ENCODE measurements around the gene CCDC18. TPM values are rescaled to one million over a fixed set of nuclear protein-coding genes. Genes with fewer than 3 reads are reported as not detected.

CCDC18 gene
- total RNA-seq, 1 experiment from 2014 or later = 18.1 TPM

GRCh38 chr1:93296555-93297154 is 116.1 kb downstream of the CCDC18 start:
- ATAC-seq (no peak), DNase-seq (ENCODE audit: low read depth, low spot score) (no peak)
- Histone ChIP-seq H3K9me2 (ENCODE audit: insufficient read depth) (no peaks in the 10 kb centered on the region), H4K20me1 (ENCODE audit: insufficient read depth) (no peaks in the 10 kb centered on the region), H3K9ac (ENCODE audit: low read length) (no peak overlapping the region), H2AFZ (ENCODE audit: low read depth, low read length, poor library complexity, severe bottlenecking) (no peak overlapping the region), H3K27ac (ENCODE audit: low read depth, low read length) (no peak overlapping the region), H3K9me3 (ENCODE audit: control insufficient read depth in 1 of 2, insufficient read depth in 1 of 2, low read depth in 1 of 2, low read length in 2 of 2) (no peaks in the 10 kb centered on the region), H3K4me1 (ENCODE audit: control insufficient read depth in 1 of 2, insufficient read depth in 2 of 2, low read length in 2 of 2) (no peaks in the 10 kb centered on the region), H3K79me2 (ENCODE audit: insufficient read depth, low read length) (no peaks in the 10 kb centered on the region), H3K36me3 (ENCODE audit: control insufficient read depth in 1 of 2, insufficient read depth in 2 of 2, low read length in 2 of 2) (no peaks in the 10 kb centered on the region), H3K4me3 (replicated peaks in 1 of 2; ENCODE audit: low read depth in 1 of 2, low read length in 2 of 2) (no peak overlapping the region), H3K4me2 (ENCODE audit: low read length) (no peak overlapping the region), H3K27me3 (ENCODE audit: insufficient read depth, low read length) (no peaks in the 10 kb centered on the region)
- ChIA-PET RAD21 (ENCODE audit: low non-redundant PET in 1 of 2, low total read pairs in 2 of 2, uncharacterized antibody in 2 of 2, unreplicated experiment in 2 of 2) (no interaction called here), CTCF (interaction anchor here (1.3 kb wide), 1 partner anchor 8 kb away, joined by 3 read pairs; no protein-coding TSS in a partner anchor), POLR2A (no interaction called here)
- no peak for TF ChIP-seq EZH2phosphoT487 (IDR thresholded peaks at IDR 0.05; ENCODE audit: borderline replicate concordance)
- no peak for TF ChIP-seq FOSL1 (IDR thresholded peaks at IDR 0.05; ENCODE audit: low read depth)
- TF ChIP-seq REST (IDR thresholded peaks at IDR 0.05; ENCODE audit: low read depth) = no peak
- TF ChIP-seq POLR2A (IDR thresholded peaks at IDR 0.05; ENCODE audit: borderline replicate concordance, extremely low read depth, insufficient read depth, insufficient read length) = no peak
- TF ChIP-seq YY1 (IDR thresholded peaks at IDR 0.05; ENCODE audit: extremely low read depth, insufficient replicate concordance, low read depth, low read length) = no peak
- TF ChIP-seq ZBTB33 (IDR thresholded peaks at IDR 0.05; ENCODE audit: extremely low read depth, insufficient replicate concordance, low read length) = no peak
- TF ChIP-seq POLR2AphosphoS5 (IDR thresholded peaks at IDR 0.05; ENCODE audit: low read depth, low read length) = no peak
- TF ChIP-seq SIN3A (IDR thresholded peaks at IDR 0.05; ENCODE audit: low read depth) = no peak
- no peak for TF ChIP-seq EZH2 (IDR thresholded peaks at IDR 0.05)
- no peak for TF ChIP-seq ZFX (IDR thresholded peaks at IDR 0.05)
- TF ChIP-seq MAX (IDR thresholded peaks at IDR 0.05) = no peak
- TF ChIP-seq EGR1 (IDR thresholded peaks at IDR 0.05; ENCODE audit: low read depth) = no peak
- TF ChIP-seq SRF (IDR thresholded peaks at IDR 0.05; ENCODE audit: low read depth) = no peak
- TF ChIP-seq ZNF274 (IDR thresholded peaks at IDR 0.05; ENCODE audit: low read depth, low read length) = no peak
- intact Hi-C loops (cut with micrococcal nuclease) = no loop called here
- BruUV-seq (replicated peaks) = no TSS peak

All from HCT116 (cell line).